A549 treated with GW870086 at 1 μM for 4 hours (cell line): Measurements from ENCODE around the gene PILRA. TPM values are rescaled to one million over a fixed set of nuclear protein-coding genes. Genes with fewer than 3 reads are reported as not detected.

ENCODE experiments used
- total RNA-seq: library from RNA; stranded (reverse); fragments of 200-300 nt; extraction: Qiagen RNA extraction; gene quantifications from 5 replicates; pipeline ENCODE4 v1.2.3, GENCODE V29; 2022; ENCODE audit warnings: low read depth

Gene PILRA
- 3.5 to 6.3 TPM (median 5.6 TPM) in 5 replicates for total RNA-seq

DNA sequence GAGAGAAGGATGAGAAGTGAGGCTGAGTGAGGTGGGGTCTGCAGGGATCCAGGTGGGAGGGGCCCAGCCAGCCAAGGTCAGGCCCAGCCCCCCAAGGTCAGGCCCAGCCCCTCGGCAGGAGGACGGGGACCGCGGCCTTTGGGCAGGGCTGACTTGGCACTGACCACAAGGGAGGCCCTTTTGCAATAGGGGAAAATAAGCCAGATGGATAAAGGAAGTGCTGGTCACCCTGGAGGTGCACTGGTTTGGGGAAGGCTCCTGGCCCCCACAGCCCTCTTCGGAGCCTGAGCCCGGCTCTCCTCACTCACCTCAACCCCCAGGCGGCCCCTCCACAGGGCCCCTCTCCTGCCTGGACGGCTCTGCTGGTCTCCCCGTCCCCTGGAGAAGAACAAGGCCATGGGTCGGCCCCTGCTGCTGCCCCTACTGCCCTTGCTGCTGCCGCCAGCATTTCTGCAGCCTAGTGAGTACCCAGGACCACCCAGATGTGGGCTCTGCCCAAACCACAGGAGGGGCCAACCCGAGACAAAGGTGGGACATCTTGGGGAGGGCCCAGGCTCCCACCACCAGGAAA lies at the start of gene PILRA:
Gene PILRA, plus strand, starts transcription at position 227 of the 571 bp plus-strand sequence. Its CDS starts 170 bp downstream, at position 397.

GRCh38 chr7:100358027-100358856 lies 15.0 kb upstream of the PILRA start, which contains the start of gene PILRB:
Gene PILRB (plus strand): TSS chr7:100358117. CDS start chr7:100358303, 186 bp downstream.

GRCh38 chr7:100428199-100428966 lies 55.1 kb downstream of the PILRA start, which contains the start of gene ZCWPW1:
Gene ZCWPW1 (minus strand): TSS chr7:100428703. CDS start chr7:100420649, 8,054 bp downstream.

DNA sequence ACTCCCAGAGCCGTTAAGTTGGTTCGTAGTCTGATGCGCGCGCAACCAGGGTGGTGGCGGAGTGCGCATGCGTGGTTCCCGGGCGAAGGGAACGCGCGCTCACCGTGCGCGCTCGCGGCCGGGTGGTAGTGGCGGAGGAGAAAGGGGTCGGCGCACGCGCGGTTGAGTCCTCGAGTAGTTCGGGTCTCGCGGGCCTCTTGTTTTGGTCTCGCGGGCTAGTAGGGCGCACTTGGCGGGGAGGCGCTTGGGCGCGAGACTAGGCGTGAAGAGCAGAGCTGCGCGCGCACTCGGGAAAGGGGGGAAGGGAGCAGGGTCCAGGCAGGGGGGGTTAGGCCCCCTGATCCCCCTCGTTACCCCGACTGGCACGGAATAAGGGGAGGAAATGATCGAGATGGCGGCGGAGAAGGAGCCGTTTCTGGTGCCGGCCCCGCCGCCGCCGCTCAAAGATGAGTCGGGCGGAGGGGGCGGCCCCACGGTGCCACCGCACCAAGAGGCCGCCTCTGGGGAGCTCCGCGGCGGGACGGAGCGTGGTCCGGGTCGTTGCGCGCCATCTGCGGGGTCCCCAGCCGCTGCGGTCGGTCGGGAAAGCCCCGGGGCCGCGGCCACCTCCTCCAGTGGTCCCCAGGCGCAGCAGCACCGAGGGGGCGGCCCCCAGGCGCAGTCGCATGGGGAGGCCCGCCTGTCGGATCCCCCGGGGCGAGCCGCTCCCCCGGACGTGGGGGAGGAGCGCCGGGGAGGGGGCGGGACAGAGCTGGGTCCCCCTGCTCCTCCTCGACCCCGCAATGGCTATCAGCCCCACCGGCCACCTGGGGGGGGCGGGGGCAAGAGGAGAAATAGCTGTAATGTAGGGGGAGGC lies 56.6 kb downstream of the PILRA start, which contains the start of gene MEPCE:
Gene MEPCE, plus strand, starts transcription at position 195 of the 856 bp plus-strand sequence. Its CDS starts 188 bp downstream, at position 383.

Other genes with a start within 250 kb of the PILRA start
- 2.0 to 3.1 TPM (median 2.6 TPM) in 5 replicates for gene MBLAC1, start 246.5 kb upstream of the PILRA start, total RNA-seq
- 167 to 200 TPM (median 171 TPM) in 5 replicates for gene LAMTOR4, start 224.6 kb upstream of the PILRA start, total RNA-seq
- 9.5 to 13.5 TPM (median 13.1 TPM) in 5 replicates for gene TRAPPC14, start 214.8 kb upstream of the PILRA start, total RNA-seq
- 0.07 to 0.26 TPM (median 0.10 TPM) in 3 of 5 replicates, not detected in the others for gene GAL3ST4, start 204.9 kb upstream of the PILRA start, total RNA-seq
- 0.32 to 1.5 TPM (median 0.84 TPM) in 5 replicates for gene GPC2, start 196.1 kb upstream of the PILRA start, total RNA-seq
- gene STAG3, start 195.6 kb upstream of the PILRA start, total RNA-seq: 0.21 to 0.72 TPM (median 0.21 TPM) in 3 of 5 replicates, not detected in the others
- gene PVRIG, start 153.5 kb upstream of the PILRA start, total RNA-seq: 0.08 TPM in 1 of 5 replicates, not detected in the others
- gene SPDYE3, start 65.8 kb upstream of the PILRA start, total RNA-seq: not detected in 5 replicates
- gene PILRB, start 15.4 kb upstream of the PILRA start, total RNA-seq: 24.0 to 30.9 TPM (median 29.5 TPM) in 5 replicates
- 1.1 to 1.6 TPM (median 1.2 TPM) in 5 replicates for gene ZCWPW1, start 55.2 kb downstream of the PILRA start, total RNA-seq
- 32.4 to 45.9 TPM (median 39.6 TPM) in 5 replicates for gene MEPCE, start 56.3 kb downstream of the PILRA start, total RNA-seq
- gene PPP1R35, start 63.0 kb downstream of the PILRA start, total RNA-seq: 38.1 to 56.4 TPM (median 50.9 TPM) in 5 replicates
- gene SPACDR, start 90.8 kb downstream of the PILRA start, total RNA-seq: 0.65 to 1.3 TPM (median 0.70 TPM) in 5 replicates
- gene TSC22D4, start 105.7 kb downstream of the PILRA start, total RNA-seq: 37.3 to 47.4 TPM (median 46.6 TPM) in 5 replicates
- gene NYAP1, start 110.4 kb downstream of the PILRA start, total RNA-seq: 2.8 to 3.5 TPM (median 3.3 TPM) in 5 replicates
- 16.6 to 27.4 TPM (median 25.2 TPM) in 5 replicates for gene AGFG2, start 165.7 kb downstream of the PILRA start, total RNA-seq
- 0.24 to 0.64 TPM (median 0.50 TPM) in 5 replicates for gene SAP25, start 200.4 kb downstream of the PILRA start, total RNA-seq
- 12.2 to 17.6 TPM (median 15.0 TPM) in 5 replicates for gene LRCH4, start 212.6 kb downstream of the PILRA start, total RNA-seq
- gene FBXO24, start 212.8 kb downstream of the PILRA start, total RNA-seq: 0.15 to 0.51 TPM (median 0.34 TPM) in 5 replicates
- 8.2 to 11.8 TPM (median 9.0 TPM) in 5 replicates for gene PCOLCE, start 228.9 kb downstream of the PILRA start, total RNA-seq
- gene MOSPD3, start 239.1 kb downstream of the PILRA start, total RNA-seq: 18.2 to 22.7 TPM (median 20.0 TPM) in 5 replicates